DOHH2 (cell line): ENCODE data around the gene EXOC3L1.

Experiments used
- CTCF ChIP-seq: fragments of 200-600 bp; sonication (generic); IDR thresholded peaks from one replicate; pipeline ENCODE4 v1.5.1; 2014; ENCODE audit warnings: antibody characterized with exemption, mild to moderate bottlenecking, low read depth, low read length; ENCODE audit not compliant: poor library complexity, severe bottlenecking
- EZH2phosphoT487 ChIP-seq: fragments of 200-600 bp; sonication (generic); IDR thresholded peaks from 2 replicates; pipeline ENCODE4 v1.6.1; 2017; ENCODE audit warnings: borderline replicate concordance, mild to moderate bottlenecking, antibody characterized with exemption, low read length, moderate library complexity, mixed read lengths

- TF ChIP-seq CTCF (no peak), EZH2phosphoT487 (no peak)
Observed at GRCh38 chr16:67196881-67197280, 6.9 kb upstream of the EXOC3L1 start.
